ENCODE measurements around the gene APCDD1.

Gene APCDD1

GRCh38 chr18:10454681-10455557 lies 484 bp downstream of the APCDD1 start:
- Histone ChIP-seq H3K36me3 (ENCODE audit: low read depth) (no peaks in the 10 kb centered on the region), H3K4me3 (ENCODE audit: severe bottlenecking) (peak overlapping the region; percentile 26), H3K4me1 (ENCODE audit: insufficient read depth, poor library complexity, severe bottlenecking) (no peaks in the 10 kb centered on the region), H3K27ac (ENCODE audit: poor library complexity, severe bottlenecking) (no peak overlapping the region), H3K27me3 (ENCODE audit: insufficient read depth, poor library complexity, severe bottlenecking) (peaks cover 73% of the 10 kb centered on the region), H3K9me3 (ENCODE audit: severe bottlenecking) (no peaks in the 10 kb centered on the region)
- DNase-seq (ENCODE audit: low spot score) (no peak), ATAC-seq (ENCODE audit: low read depth) (peak; percentile 71)
- no peak for TF ChIP-seq CTCF (IDR thresholded peaks at IDR 0.05; ENCODE audit: poor library complexity, severe bottlenecking)

GRCh38 chr18:10455726-10456453 lies 1.5 kb downstream of the APCDD1 start:
- Histone ChIP-seq H3K4me1 (ENCODE audit: insufficient read depth, poor library complexity, severe bottlenecking) (no peaks in the 10 kb centered on the region), H3K4me3 (ENCODE audit: severe bottlenecking) (no peak overlapping the region)
- ATAC-seq (ENCODE audit: low read depth), result no peak

GRCh38 chr18:10456718-10457117 lies 2.3 kb downstream of the APCDD1 start:
- ATAC-seq (ENCODE audit: low read depth), result no peak
- no peak overlapping the region for H3K4me3 ChIP-seq (ENCODE audit: severe bottlenecking)
- no peaks in the 10 kb centered on the region for H3K36me3 ChIP-seq (ENCODE audit: low read depth)
- H3K4me1 ChIP-seq (ENCODE audit: insufficient read depth, poor library complexity, severe bottlenecking), result no peaks in the 10 kb centered on the region
- H3K27ac ChIP-seq (ENCODE audit: poor library complexity, severe bottlenecking), result no peak overlapping the region
- no peak for DNase-seq (ENCODE audit: low spot score)
- no peak for TF ChIP-seq CTCF (IDR thresholded peaks at IDR 0.05; ENCODE audit: poor library complexity, severe bottlenecking)
- no peaks in the 10 kb centered on the region for H3K9me3 ChIP-seq (ENCODE audit: severe bottlenecking)
- H3K27me3 ChIP-seq (ENCODE audit: insufficient read depth, poor library complexity, severe bottlenecking), result peaks cover 77% of the 10 kb centered on the region

More at GRCh38 chr18:10455726-10456453, 1.5 kb downstream of the APCDD1 start:
- DNase-seq (ENCODE audit: low spot score), result no peak
- no peak for TF ChIP-seq CTCF (IDR thresholded peaks at IDR 0.05; ENCODE audit: poor library complexity, severe bottlenecking)
- Histone ChIP-seq H3K27me3 (ENCODE audit: insufficient read depth, poor library complexity, severe bottlenecking) (peaks cover 77% of the 10 kb centered on the region), H3K9me3 (ENCODE audit: severe bottlenecking) (no peaks in the 10 kb centered on the region), H3K27ac (ENCODE audit: poor library complexity, severe bottlenecking) (no peak overlapping the region), H3K36me3 (ENCODE audit: low read depth) (no peaks in the 10 kb centered on the region)

- TF ChIP-seq CTCF (IDR thresholded peaks at IDR 0.05; ENCODE audit: poor library complexity, severe bottlenecking), result no peak
- Histone ChIP-seq H3K4me3 (ENCODE audit: severe bottlenecking) (no peak overlapping the region), H3K9me3 (ENCODE audit: severe bottlenecking) (no peaks in the 10 kb centered on the region)
These were observed 2.7 kb downstream of the APCDD1 start for GRCh38 chr18:10457128-10457527.

More at GRCh38 chr18:10457128-10457527, 2.7 kb downstream of the APCDD1 start:
- ATAC-seq (ENCODE audit: low read depth) (no peak), DNase-seq (ENCODE audit: low spot score) (no peak)
- Histone ChIP-seq H3K36me3 (ENCODE audit: low read depth) (no peaks in the 10 kb centered on the region), H3K4me1 (ENCODE audit: insufficient read depth, poor library complexity, severe bottlenecking) (no peaks in the 10 kb centered on the region), H3K27me3 (ENCODE audit: insufficient read depth, poor library complexity, severe bottlenecking) (peaks cover 73% of the 10 kb centered on the region), H3K27ac (ENCODE audit: poor library complexity, severe bottlenecking) (no peak overlapping the region)

All from RWPE2 (cell line).